Bronchial epithelial cell (primary cell): Measurements from ENCODE around the gene DCDC2C. TPM values are rescaled to one million over a fixed set of nuclear protein-coding genes. Genes with fewer than 3 reads are reported as not detected.

Source experiments
- DNase-seq: peaks from one replicate; pipeline ENCODE4 v3.0.0-alpha.2; 2010; ENCODE audit warnings: low read depth
- FAIRE-seq: peaks from 2 replicates; lab custom pipeline; 2011; peaks lifted over from hg19 to GRCh38; lab: Jason Lieb, UNC
- H3K27me3 ChIP-seq: 2 replicates; pipeline ENCODE4 v1.5.1; 2011; ENCODE audit warnings: low read length; ENCODE audit not compliant: control insufficient read depth, insufficient read depth
- H3K36me3 ChIP-seq: 2 replicates; pipeline ENCODE4 v1.5.1; 2011; ENCODE audit warnings: low read length; ENCODE audit not compliant: control insufficient read depth, insufficient read depth
- H3K4me3 ChIP-seq: 2 replicates; pipeline ENCODE4 v1.5.1; 2011; ENCODE audit warnings: mild to moderate bottlenecking, low read depth, low read length, control low read depth
- total RNA-seq: library from RNA; depleted of rRNA; stranded (reverse); fragments of >200 nt; gene quantifications from 2 replicates; pipeline ENCODE4 v1.2.1, GENCODE V29; 2014
- TF ChIP-seq, protein P1 (sequence below): IDR thresholded peaks from 2 replicates; pipeline ENCODE4 v1.5.1; 2011; ENCODE audit warnings: mild to moderate bottlenecking, moderate library complexity, low read length, control low read depth, inconsistent platforms; ENCODE audit not compliant: insufficient read depth, severe bottlenecking

DCDC2C gene
- total RNA-seq, 1 donor from 2014 or later = not detected

DNA sequence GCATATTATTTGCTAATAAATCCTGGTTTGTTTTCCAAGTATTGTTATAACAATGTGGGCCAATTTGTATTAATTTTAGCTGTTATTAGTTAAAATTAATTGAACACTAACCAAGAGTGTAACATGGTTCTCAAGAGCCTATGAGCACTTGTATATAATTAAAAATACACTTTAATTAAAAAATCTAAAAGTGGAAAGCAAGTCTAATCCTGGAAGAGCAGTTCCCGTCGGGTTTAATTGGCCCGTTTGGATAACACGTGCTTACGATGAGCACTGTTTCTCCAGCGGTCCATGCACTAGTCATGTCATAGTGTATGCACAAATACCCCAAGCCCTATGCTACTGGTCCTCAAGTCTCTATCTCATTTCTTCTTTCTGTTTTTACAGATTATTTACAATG, 49.0 kb downstream of the DCDC2C start:
- Histone ChIP-seq H3K27me3 (no peaks in the 10 kb centered on the region), H3K36me3 (no peaks in the 10 kb centered on the region), H3K4me3 (no peak overlapping the region)
- DNase-seq (no peak), FAIRE-seq (no peak)
- TF ChIP-seq, protein P1, sequence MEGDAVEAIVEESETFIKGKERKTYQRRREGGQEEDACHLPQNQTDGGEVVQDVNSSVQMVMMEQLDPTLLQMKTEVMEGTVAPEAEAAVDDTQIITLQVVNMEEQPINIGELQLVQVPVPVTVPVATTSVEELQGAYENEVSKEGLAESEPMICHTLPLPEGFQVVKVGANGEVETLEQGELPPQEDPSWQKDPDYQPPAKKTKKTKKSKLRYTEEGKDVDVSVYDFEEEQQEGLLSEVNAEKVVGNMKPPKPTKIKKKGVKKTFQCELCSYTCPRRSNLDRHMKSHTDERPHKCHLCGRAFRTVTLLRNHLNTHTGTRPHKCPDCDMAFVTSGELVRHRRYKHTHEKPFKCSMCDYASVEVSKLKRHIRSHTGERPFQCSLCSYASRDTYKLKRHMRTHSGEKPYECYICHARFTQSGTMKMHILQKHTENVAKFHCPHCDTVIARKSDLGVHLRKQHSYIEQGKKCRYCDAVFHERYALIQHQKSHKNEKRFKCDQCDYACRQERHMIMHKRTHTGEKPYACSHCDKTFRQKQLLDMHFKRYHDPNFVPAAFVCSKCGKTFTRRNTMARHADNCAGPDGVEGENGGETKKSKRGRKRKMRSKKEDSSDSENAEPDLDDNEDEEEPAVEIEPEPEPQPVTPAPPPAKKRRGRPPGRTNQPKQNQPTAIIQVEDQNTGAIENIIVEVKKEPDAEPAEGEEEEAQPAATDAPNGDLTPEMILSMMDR = no peak

- Histone ChIP-seq H3K27me3 (no peaks in the 10 kb centered on the region), H3K4me3 (no peak overlapping the region), H3K36me3 (no peaks in the 10 kb centered on the region)
- FAIRE-seq (no peak), DNase-seq (no peak)
- TF ChIP-seq, protein P1 = no peak
Measured at GRCh38 chr2:3753561-3753960, 50.2 kb downstream of the DCDC2C start.

DNA sequence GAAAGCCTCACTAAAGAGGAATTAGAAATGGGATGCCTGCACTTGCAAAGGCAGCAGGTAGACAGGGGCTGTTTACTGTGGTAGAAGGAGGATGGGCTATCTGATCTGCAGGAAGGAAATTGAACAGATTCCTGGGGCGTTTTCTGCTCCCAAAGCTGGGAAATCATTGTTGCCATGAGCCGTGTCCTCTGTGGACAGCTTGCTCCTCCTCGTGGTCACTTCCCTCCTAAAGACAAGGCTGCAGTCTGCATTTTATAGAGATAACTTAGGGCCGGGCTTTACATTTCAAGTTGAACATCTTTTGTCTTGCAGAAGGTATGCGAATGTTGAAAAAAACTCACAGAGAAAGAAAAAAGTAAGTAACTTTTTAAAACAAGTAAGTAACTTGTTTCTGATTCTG, 50.9 kb downstream of the DCDC2C start:
- H3K27me3 ChIP-seq = no peaks in the 10 kb centered on the region
- DNase-seq = no peak
- no peak for FAIRE-seq
- TF ChIP-seq, protein P1 = no peak
- H3K36me3 ChIP-seq = no peaks in the 10 kb centered on the region
- H3K4me3 ChIP-seq = no peak overlapping the region

DNA sequence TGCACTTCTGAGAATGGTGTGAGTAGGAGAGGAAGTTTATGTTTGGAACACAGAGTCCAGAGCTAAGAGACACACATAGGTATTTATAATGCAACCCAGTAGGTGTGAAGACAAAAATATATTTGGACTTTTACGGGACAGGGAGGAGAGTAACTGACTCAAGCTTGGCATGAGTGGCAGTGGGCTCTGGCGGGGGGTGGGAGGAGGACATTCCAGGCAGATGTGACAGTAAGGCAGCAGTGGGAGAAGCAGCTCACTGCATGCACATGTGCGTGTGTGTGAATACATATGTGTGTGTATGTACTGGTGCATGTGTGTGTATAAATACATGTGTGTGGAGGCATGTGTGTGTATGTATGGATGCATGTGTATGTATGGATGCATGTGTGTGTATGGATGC, 51.4 kb downstream of the DCDC2C start:
- Histone ChIP-seq H3K36me3 (no peaks in the 10 kb centered on the region), H3K27me3 (no peaks in the 10 kb centered on the region), H3K4me3 (no peak overlapping the region)
- no peak for DNase-seq
- peak; percentile 28 for FAIRE-seq
- TF ChIP-seq, protein P1 = no peak

DNA sequence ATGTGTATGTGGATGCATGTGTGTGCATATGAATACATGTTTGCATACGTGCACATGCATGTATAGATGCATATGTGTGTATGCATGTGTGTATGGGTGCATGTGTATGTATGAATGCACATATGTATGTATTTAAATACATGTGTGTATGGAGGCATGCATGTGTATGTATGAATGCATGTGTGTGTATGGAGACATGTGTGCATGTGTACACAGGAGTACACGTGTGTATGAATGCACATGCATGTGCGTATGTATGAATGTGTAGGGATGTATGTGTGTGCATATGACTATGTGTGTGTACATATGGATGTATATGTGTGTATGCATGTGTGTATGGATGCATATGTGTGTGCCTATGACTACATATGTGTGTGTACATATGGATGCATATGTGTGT, 51.9 kb downstream of the DCDC2C start:
- TF ChIP-seq, protein P1 = no peak
- FAIRE-seq (no peak), DNase-seq (no peak)
- Histone ChIP-seq H3K27me3 (no peaks in the 10 kb centered on the region), H3K4me3 (no peak overlapping the region), H3K36me3 (no peaks in the 10 kb centered on the region)

- FAIRE-seq (no peak), DNase-seq (no peak)
- TF ChIP-seq, protein P1 = no peak
Measured at GRCh38 chr2:3756306-3756705, 52.9 kb downstream of the DCDC2C start.

More at GRCh38 chr2:3756306-3756705, 52.9 kb downstream of the DCDC2C start:
- Histone ChIP-seq H3K27me3 (no peaks in the 10 kb centered on the region), H3K36me3 (no peaks in the 10 kb centered on the region), H3K4me3 (no peak overlapping the region)
